HepG2 (cell line): ENCODE measurements around the gene MRPS25. TPM values are rescaled to one million over a fixed set of nuclear protein-coding genes. Genes with fewer than 3 reads are reported as not detected.
A peak's percentile ranks its signal among the peaks of the same experiment; 100 is the strongest.

Source experiments
- AHR ChIP-seq: IDR thresholded peaks from 2 replicates; pipeline ENCODE4 v1.6.1; 2018; ENCODE audit warnings: missing genetic modification reagents, missing compliant biosample characterization
- PTBP1 ChIP-seq: fragments of 200-400 bp; formaldehyde crosslinking; IDR thresholded peaks from 2 replicates; pipeline ENCODE4 v1.6.1; 2018; ENCODE audit warnings: low read length, low read depth; ENCODE audit not compliant: poor library complexity, severe bottlenecking
- THAP11 ChIP-seq: IDR thresholded peaks from 2 replicates; pipeline ENCODE4 v1.6.1; 2016; ENCODE audit warnings: missing biosample characterization, missing genetic modification reagents
- THYN1 ChIP-seq: sonication (generic); formaldehyde crosslinking; IDR thresholded peaks from 2 replicates; pipeline ENCODE4 v1.8.1; 2023; ENCODE audit warnings: low read depth, mild to moderate bottlenecking, moderate library complexity, missing genetic modification reagents, borderline replicate concordance
- ZNF329 ChIP-seq: sonication (generic); formaldehyde crosslinking; IDR thresholded peaks from 2 replicates; pipeline ENCODE4 v1.9.0; 2021; ENCODE audit warnings: low read depth, mild to moderate bottlenecking, missing genetic modification reagents
- ZNF333 ChIP-seq: sonication (generic); formaldehyde crosslinking; IDR thresholded peaks from 2 replicates; pipeline ENCODE4 v1.4.0; 2020; ENCODE audit warnings: mild to moderate bottlenecking, missing genetic modification reagents, borderline replicate concordance
- ZNF644 ChIP-seq: IDR thresholded peaks from 2 replicates; pipeline ENCODE4 v1.6.1; 2016; ENCODE audit warnings: low read depth
- ZNF720 ChIP-seq: sonication (generic); formaldehyde crosslinking; IDR thresholded peaks from 2 replicates; pipeline ENCODE4 v1.4.0; 2020; ENCODE audit warnings: missing genetic modification reagents
- polyA plus RNA-seq, 8 experiments: library from polyadenylated mRNA; depleted of rRNA in 3 of 8; stranded (reverse) in 7 of 8; unstranded in 1 of 8; fragments of >200 nt; fragmentation: Illumina TruSeq in 4 of 8; extraction: Trizol in 4 of 8; gene quantifications; 2 replicates each; pipeline versions ENCODE4 v1.2.1 to v1.2.3, GENCODE V29; 2011 to 2016; ENCODE audit warnings: low read depth in 4 of 8, missing spikeins in 1 of 8, mixed read lengths in 1 of 8; ENCODE audit not compliant: insufficient read depth in 1 of 8
- total RNA-seq, 5 experiments: library from RNA; depleted of rRNA; stranded (reverse); fragments of >200 nt; fragmentation: Illumina TruSeq; extraction: Trizol; gene quantifications; 2 replicates each; pipeline ENCODE4 v1.2.3, GENCODE V29; 2016; ENCODE audit warnings: low read depth in 1 of 5
- TF ChIP-seq, protein P1 (sequence below): IDR thresholded peaks from 2 replicates; pipeline ENCODE4 v1.6.1; 2016; ENCODE audit warnings: missing compliant biosample characterization, missing genetic modification reagents, borderline replicate concordance
- TF ChIP-seq, protein P2 (sequence below): sonication (generic); formaldehyde crosslinking; IDR thresholded peaks from 2 replicates; pipeline ENCODE4 v1.5.0; 2020; ENCODE audit warnings: mild to moderate bottlenecking, low read depth, missing genetic modification reagents, borderline replicate concordance
- TF ChIP-seq, protein P3 (sequence below): sonication (generic); formaldehyde crosslinking; IDR thresholded peaks from 2 replicates; pipeline ENCODE4 v1.5.0; 2020; ENCODE audit warnings: missing genetic modification reagents
- TF ChIP-seq, protein P4 (sequence below): sonication (generic); formaldehyde crosslinking; IDR thresholded peaks from 2 replicates; pipeline ENCODE4 v1.5.0; 2020; ENCODE audit warnings: mild to moderate bottlenecking, missing genetic modification reagents, moderate library complexity
- TF ChIP-seq, protein P5 (sequence below): sonication (generic); formaldehyde crosslinking; IDR thresholded peaks from 2 replicates; pipeline ENCODE4 v1.4.0; 2020; ENCODE audit warnings: missing genetic modification reagents, mild to moderate bottlenecking, borderline replicate concordance
- TF ChIP-seq, protein P6 (sequence below): sonication (generic); formaldehyde crosslinking; IDR thresholded peaks from 2 replicates; pipeline ENCODE4 v1.5.0; 2020; ENCODE audit warnings: missing genetic modification reagents, mild to moderate bottlenecking, borderline replicate concordance
- TF ChIP-seq, protein P7 (sequence below): sonication (generic); formaldehyde crosslinking; IDR thresholded peaks from 2 replicates; pipeline ENCODE4 v1.5.1; 2020; ENCODE audit warnings: missing genetic modification reagents, mild to moderate bottlenecking, borderline replicate concordance
- TF ChIP-seq, protein P8 (sequence below): sonication (generic); formaldehyde crosslinking; IDR thresholded peaks from 2 replicates; pipeline ENCODE4 v1.4.0; 2020; ENCODE audit warnings: missing genetic modification reagents

MRPS25 gene
- total and polyA plus RNA-seq, 2 of the 13 experiments (the other 11 are each of a cell fraction or from before 2014, with no cell fraction given), result 60.1 to 74.3 TPM

DNA sequence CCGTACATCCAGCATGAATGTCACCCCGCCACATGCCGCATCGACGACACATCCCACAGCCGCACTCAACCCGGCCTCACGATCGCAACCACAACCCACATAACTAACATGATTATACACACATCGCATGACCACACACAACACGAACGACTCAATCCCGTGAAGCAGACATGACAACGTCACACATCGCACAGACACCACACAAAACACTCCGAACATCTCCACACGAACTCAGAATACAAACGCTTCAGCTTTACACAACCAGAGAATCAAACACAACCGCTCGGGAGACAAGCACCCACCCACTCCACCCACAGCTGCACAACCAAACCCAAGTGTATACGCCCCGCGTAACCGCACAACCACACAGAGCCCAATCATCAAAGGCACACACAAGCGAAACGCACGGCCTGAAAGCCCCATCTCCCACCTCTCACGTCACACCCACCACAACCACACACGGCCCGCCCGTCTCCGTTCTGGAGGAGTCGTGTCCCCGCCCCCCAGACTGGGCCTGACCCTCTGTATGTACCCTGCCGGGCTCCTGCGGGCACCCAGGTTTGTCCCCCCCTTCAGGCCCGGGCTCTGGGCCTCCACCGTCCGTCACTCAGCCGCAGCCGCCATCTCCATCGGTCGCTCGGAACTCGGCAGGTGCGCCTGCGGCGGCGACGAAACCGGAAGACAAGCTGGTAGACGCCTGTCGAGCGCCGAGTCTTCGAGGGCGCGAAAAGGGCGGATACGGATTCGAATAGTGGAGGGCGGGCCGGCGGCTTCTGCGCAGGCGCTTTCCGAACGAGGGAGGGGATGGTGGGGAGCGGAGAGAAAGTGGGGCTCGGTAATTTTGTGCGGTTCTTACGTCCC lies 33.6 kb upstream of the MRPS25 start, which contains the start of gene RBSN (continued):
- TF ChIP-seq, protein P1, sequence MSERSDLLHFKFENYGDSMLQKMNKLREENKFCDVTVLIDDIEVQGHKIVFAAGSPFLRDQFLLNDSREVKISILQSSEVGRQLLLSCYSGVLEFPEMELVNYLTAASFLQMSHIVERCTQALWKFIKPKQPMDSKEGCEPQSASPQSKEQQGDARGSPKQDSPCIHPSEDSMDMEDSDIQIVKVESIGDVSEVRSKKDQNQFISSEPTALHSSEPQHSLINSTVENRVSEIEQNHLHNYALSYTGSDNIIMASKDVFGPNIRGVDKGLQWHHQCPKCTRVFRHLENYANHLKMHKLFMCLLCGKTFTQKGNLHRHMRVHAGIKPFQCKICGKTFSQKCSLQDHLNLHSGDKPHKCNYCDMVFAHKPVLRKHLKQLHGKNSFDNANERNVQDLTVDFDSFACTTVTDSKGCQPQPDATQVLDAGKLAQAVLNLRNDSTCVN (CRISPR knock-in tag), result peak; percentile 67; the same call in 1 of the 2 replicates
- TF ChIP-seq AHR (no peak), THYN1 (no peak), ZNF720 (0 out of 2 replicates have a peak, but pooled peaks have one; percentile 59), ZNF329 (CRISPR knock-in tag) (peak; percentile 44; the same call in 1 of the 2 replicates), PTBP1 (peak; percentile 87), ZNF333 (CRISPR knock-in tag) (peak; percentile 75; the same call in 1 of the 2 replicates), ZNF644 (CRISPR knock-in tag) (0 out of 2 replicates have a peak, but pooled peaks have one; percentile 20), THAP11 (peak; percentile 97)
- TF ChIP-seq, protein P2, sequence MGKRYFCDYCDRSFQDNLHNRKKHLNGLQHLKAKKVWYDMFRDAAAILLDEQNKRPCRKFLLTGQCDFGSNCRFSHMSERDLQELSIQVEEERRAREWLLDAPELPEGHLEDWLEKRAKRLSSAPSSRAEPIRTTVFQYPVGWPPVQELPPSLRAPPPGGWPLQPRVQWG (CRISPR knock-in tag), result no peak
- TF ChIP-seq, protein P3, sequence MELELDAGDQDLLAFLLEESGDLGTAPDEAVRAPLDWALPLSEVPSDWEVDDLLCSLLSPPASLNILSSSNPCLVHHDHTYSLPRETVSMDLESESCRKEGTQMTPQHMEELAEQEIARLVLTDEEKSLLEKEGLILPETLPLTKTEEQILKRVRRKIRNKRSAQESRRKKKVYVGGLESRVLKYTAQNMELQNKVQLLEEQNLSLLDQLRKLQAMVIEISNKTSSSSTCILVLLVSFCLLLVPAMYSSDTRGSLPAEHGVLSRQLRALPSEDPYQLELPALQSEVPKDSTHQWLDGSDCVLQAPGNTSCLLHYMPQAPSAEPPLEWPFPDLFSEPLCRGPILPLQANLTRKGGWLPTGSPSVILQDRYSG (CRISPR knock-in tag), result no peak
- TF ChIP-seq, protein P4, sequence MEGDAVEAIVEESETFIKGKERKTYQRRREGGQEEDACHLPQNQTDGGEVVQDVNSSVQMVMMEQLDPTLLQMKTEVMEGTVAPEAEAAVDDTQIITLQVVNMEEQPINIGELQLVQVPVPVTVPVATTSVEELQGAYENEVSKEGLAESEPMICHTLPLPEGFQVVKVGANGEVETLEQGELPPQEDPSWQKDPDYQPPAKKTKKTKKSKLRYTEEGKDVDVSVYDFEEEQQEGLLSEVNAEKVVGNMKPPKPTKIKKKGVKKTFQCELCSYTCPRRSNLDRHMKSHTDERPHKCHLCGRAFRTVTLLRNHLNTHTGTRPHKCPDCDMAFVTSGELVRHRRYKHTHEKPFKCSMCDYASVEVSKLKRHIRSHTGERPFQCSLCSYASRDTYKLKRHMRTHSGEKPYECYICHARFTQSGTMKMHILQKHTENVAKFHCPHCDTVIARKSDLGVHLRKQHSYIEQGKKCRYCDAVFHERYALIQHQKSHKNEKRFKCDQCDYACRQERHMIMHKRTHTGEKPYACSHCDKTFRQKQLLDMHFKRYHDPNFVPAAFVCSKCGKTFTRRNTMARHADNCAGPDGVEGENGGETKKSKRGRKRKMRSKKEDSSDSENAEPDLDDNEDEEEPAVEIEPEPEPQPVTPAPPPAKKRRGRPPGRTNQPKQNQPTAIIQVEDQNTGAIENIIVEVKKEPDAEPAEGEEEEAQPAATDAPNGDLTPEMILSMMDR, result peak; percentile 23; the same call in 1 of the 2 replicates
- TF ChIP-seq, protein P5, sequence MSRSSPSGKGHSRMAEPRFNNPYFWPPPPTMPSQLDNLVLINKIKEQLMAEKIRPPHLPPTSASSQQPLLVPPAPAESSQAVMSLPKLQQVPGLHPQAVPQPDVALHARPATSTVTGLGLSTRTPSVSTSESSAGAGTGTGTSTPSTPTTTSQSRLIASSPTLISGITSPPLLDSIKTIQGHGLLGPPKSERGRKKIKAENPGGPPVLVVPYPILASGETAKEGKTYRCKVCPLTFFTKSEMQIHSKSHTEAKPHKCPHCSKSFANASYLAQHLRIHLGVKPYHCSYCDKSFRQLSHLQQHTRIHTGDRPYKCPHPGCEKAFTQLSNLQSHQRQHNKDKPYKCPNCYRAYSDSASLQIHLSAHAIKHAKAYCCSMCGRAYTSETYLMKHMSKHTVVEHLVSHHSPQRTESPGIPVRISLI (CRISPR knock-in tag), result peak; percentile 52
- TF ChIP-seq, protein P6, sequence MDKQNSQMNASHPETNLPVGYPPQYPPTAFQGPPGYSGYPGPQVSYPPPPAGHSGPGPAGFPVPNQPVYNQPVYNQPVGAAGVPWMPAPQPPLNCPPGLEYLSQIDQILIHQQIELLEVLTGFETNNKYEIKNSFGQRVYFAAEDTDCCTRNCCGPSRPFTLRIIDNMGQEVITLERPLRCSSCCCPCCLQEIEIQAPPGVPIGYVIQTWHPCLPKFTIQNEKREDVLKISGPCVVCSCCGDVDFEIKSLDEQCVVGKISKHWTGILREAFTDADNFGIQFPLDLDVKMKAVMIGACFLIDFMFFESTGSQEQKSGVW (CRISPR knock-in tag), result peak; percentile 43; the same call in 1 of the 2 replicates
- TF ChIP-seq, protein P7, sequence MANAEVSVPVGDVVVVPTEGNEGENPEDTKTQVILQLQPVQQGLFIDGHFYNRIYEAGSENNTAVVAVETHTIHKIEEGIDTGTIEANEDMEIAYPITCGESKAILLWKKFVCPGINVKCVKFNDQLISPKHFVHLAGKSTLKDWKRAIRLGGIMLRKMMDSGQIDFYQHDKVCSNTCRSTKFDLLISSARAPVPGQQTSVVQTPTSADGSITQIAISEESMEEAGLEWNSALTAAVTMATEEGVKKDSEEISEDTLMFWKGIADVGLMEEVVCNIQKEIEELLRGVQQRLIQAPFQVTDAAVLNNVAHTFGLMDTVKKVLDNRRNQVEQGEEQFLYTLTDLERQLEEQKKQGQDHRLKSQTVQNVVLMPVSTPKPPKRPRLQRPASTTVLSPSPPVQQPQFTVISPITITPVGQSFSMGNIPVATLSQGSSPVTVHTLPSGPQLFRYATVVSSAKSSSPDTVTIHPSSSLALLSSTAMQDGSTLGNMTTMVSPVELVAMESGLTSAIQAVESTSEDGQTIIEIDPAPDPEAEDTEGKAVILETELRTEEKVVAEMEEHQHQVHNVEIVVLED (CRISPR knock-in tag), result peak; percentile 99
- TF ChIP-seq, protein P8, sequence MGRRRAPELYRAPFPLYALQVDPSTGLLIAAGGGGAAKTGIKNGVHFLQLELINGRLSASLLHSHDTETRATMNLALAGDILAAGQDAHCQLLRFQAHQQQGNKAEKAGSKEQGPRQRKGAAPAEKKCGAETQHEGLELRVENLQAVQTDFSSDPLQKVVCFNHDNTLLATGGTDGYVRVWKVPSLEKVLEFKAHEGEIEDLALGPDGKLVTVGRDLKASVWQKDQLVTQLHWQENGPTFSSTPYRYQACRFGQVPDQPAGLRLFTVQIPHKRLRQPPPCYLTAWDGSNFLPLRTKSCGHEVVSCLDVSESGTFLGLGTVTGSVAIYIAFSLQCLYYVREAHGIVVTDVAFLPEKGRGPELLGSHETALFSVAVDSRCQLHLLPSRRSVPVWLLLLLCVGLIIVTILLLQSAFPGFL (CRISPR knock-in tag), result no peak
